Measurements from ENCODE around the gene BANK1.

The BANK1 gene

GRCh38 chr4:101843054-101843453 lies 52.5 kb downstream of the BANK1 start:
- no peaks in the 10 kb centered on the region for H3K9me3 ChIP-seq
- no peak overlapping the region for H3K4me3 ChIP-seq (ENCODE audit: low read depth, low read length)
- TF ChIP-seq CTCF (IDR thresholded peaks at IDR 0.05; ENCODE audit: low read depth, low read length) = no peak
- no peaks in the 10 kb centered on the region for H3K4me1 ChIP-seq
- no peak for DNase-seq
- H3K36me3 ChIP-seq = no peaks in the 10 kb centered on the region
- H3K27me3 ChIP-seq = no peaks in the 10 kb centered on the region

- H3K36me3 ChIP-seq = no peaks in the 10 kb centered on the region
- no peak overlapping the region for H3K4me3 ChIP-seq (ENCODE audit: low read depth, low read length)
- no peak for TF ChIP-seq CTCF (IDR thresholded peaks at IDR 0.05; ENCODE audit: low read depth, low read length)
- DNase-seq = no peak
- no peaks in the 10 kb centered on the region for H3K27me3 ChIP-seq
- no peaks in the 10 kb centered on the region for H3K4me1 ChIP-seq
- no peaks in the 10 kb centered on the region for H3K9me3 ChIP-seq
Observed at GRCh38 chr4:101846550-101846949, 56.0 kb downstream of the BANK1 start.

- Histone ChIP-seq H3K4me1 (no peaks in the 10 kb centered on the region), H3K4me3 (ENCODE audit: low read depth, low read length) (no peak overlapping the region)
- TF ChIP-seq CTCF (IDR thresholded peaks at IDR 0.05; ENCODE audit: low read depth, low read length) = no peak
Observed at GRCh38 chr4:101850698-101851097, 60.2 kb downstream of the BANK1 start.

GRCh38 chr4:101851672-101852071 lies 61.1 kb downstream of the BANK1 start:
- Histone ChIP-seq H3K27me3 (no peaks in the 10 kb centered on the region), H3K4me3 (ENCODE audit: low read depth, low read length) (no peak overlapping the region), H3K9me3 (no peaks in the 10 kb centered on the region; the same call in 1 of the 2 replicates), H3K4me1 (no peaks in the 10 kb centered on the region), H3K36me3 (no peaks in the 10 kb centered on the region)
- no peak for DNase-seq
- no peak for TF ChIP-seq CTCF (IDR thresholded peaks at IDR 0.05; ENCODE audit: low read depth, low read length)

More at GRCh38 chr4:101850698-101851097, 60.2 kb downstream of the BANK1 start:
- Histone ChIP-seq H3K9me3 (no peaks in the 10 kb centered on the region), H3K27me3 (no peaks in the 10 kb centered on the region), H3K36me3 (no peaks in the 10 kb centered on the region)
- no peak for DNase-seq

- H3K36me3 ChIP-seq = no peaks in the 10 kb centered on the region
- no peak overlapping the region for H3K4me3 ChIP-seq (ENCODE audit: low read depth, low read length)
- no peaks in the 10 kb centered on the region for H3K27me3 ChIP-seq
- H3K4me1 ChIP-seq = no peaks in the 10 kb centered on the region
- DNase-seq = no peak
- no peak for TF ChIP-seq CTCF (IDR thresholded peaks at IDR 0.05; ENCODE audit: low read depth, low read length)
- no peaks in the 10 kb centered on the region; the same call in 1 of the 2 replicates for H3K9me3 ChIP-seq
Observed at GRCh38 chr4:101853028-101853427, 62.5 kb downstream of the BANK1 start.

GRCh38 chr4:101853691-101854090 lies 63.2 kb downstream of the BANK1 start:
- DNase-seq = no peak
- Histone ChIP-seq H3K9me3 (no peaks in the 10 kb centered on the region; the same call in 1 of the 2 replicates), H3K27me3 (no peaks in the 10 kb centered on the region), H3K36me3 (no peaks in the 10 kb centered on the region), H3K4me1 (no peaks in the 10 kb centered on the region), H3K4me3 (ENCODE audit: low read depth, low read length) (no peak overlapping the region)
- TF ChIP-seq CTCF (IDR thresholded peaks at IDR 0.05; ENCODE audit: low read depth, low read length) = no peak
